SK-N-SH (cell line): ENCODE results near the gene MED14. TPM values are rescaled to one million over a fixed set of nuclear protein-coding genes. Genes with fewer than 3 reads are reported as not detected.

Experiments used
- CTCF ChIA-PET: fragments of 300-600, 350-600 bp; formaldehyde crosslinking; extraction: SDS; loops from one replicate; lab custom pipeline; 2021; lab: Yijun Ruan, JAX
- POLR2A ChIA-PET: fragments of 350-600 bp; sonication (Branson Sonifier 250); formaldehyde crosslinking; extraction: SDS; loops from one replicate; lab custom pipeline; 2020; ENCODE audit warnings: antibody characterized with exemption, inconsistent platforms; lab: Yijun Ruan, JAX
- DNase-seq: peaks from one replicate; pipeline ENCODE4 v3.0.0; 2012
- H2AFZ ChIP-seq: fragments of 200-600 bp; sonication (generic); 2 replicates; pipeline ENCODE4 v1.8.1; 2016; ENCODE audit warnings: antibody characterized with exemption, mild to moderate bottlenecking, low read depth
- H3F3A ChIP-seq: fragments of 200-600 bp; sonication (generic); replicated peaks from 2 replicates; pipeline ENCODE3; 2016; ENCODE audit warnings: antibody characterized with exemption, mild to moderate bottlenecking; ENCODE audit not compliant: insufficient read depth
- H3K27ac ChIP-seq, 2 experiments: fragments of 200-500 bp in 1 of 2; fragments of 200-600 bp in 1 of 2; sonication (Bioruptor generic) in 1 of 2; sonication (generic), shearing (Covaris generic) in 1 of 2; 2 replicates each; pipeline versions ENCODE4 v1.5.1 to v1.6.1; 2014 to 2016; ENCODE audit warnings: low read depth in 2 of 2, inconsistent platforms in 1 of 2, low read length in 1 of 2, mild to moderate bottlenecking in 1 of 2, mixed read lengths in 1 of 2
- H3K27me3 ChIP-seq: fragments of 200-600 bp; sonication (generic), shearing (Covaris generic); 2 replicates; pipeline ENCODE4 v1.6.1; 2016; ENCODE audit warnings: mixed run types; ENCODE audit not compliant: insufficient read depth
- H3K36me3 ChIP-seq, 2 experiments: fragments of 200-500 bp in 1 of 2; fragments of 200-600 bp in 1 of 2; sonication (Bioruptor generic) in 1 of 2; sonication (generic) in 1 of 2; replicated peaks in 1 of 2; 2 replicates each; pipeline versions ENCODE3 to v1.5.1; 2014 to 2016; ENCODE audit warnings: low read length in 1 of 2, mild to moderate bottlenecking in 1 of 2; ENCODE audit not compliant: insufficient read depth in 2 of 2, control insufficient read depth in 1 of 2
- H3K4me1 ChIP-seq, 2 experiments: fragments of 200-500 bp in 1 of 2; fragments of 200-600 bp in 1 of 2; sonication (Bioruptor generic) in 1 of 2; sonication (generic), shearing (Covaris generic) in 1 of 2; 2 replicates each; pipeline versions ENCODE4 v1.5.1 to v1.6.1; 2014 to 2016; ENCODE audit warnings: low read depth in 1 of 2, low read length in 1 of 2, mixed run types in 1 of 2; ENCODE audit not compliant: insufficient read depth in 2 of 2, control insufficient read depth in 1 of 2
- H3K4me2 ChIP-seq: fragments of 200-600 bp; sonication (generic), shearing (Covaris generic); 2 replicates; pipeline ENCODE4 v1.6.1; 2017; ENCODE audit warnings: mixed run types
- H3K4me3 ChIP-seq, 2 experiments: fragments of 200-500 bp in 1 of 2; fragments of 200-600 bp in 1 of 2; sonication (Bioruptor generic) in 1 of 2; sonication (generic), shearing (Covaris generic) in 1 of 2; 2 replicates each; pipeline versions ENCODE4 v1.5.1 to v1.8.1; 2014 to 2016; ENCODE audit warnings: low read depth in 2 of 2, inconsistent platforms in 1 of 2, low read length in 1 of 2, mild to moderate bottlenecking in 1 of 2, mixed read lengths in 1 of 2, moderate library complexity in 1 of 2
- H3K79me2 ChIP-seq: fragments of 200-600 bp; sonication (generic); 2 replicates; pipeline ENCODE4 v1.8.1; 2017; ENCODE audit warnings: mild to moderate bottlenecking; ENCODE audit not compliant: insufficient read depth
- H3K9ac ChIP-seq: fragments of 200-600 bp; sonication (generic); 2 replicates; pipeline ENCODE4 v1.6.1; 2017; ENCODE audit warnings: mixed run types
- H3K9me2 ChIP-seq: fragments of 200-600 bp; sonication (generic); 2 replicates; pipeline ENCODE4 v1.6.1; 2017; ENCODE audit warnings: mixed run types
- H3K9me3 ChIP-seq: fragments of 200-600 bp; sonication (generic); 2 replicates; pipeline ENCODE4 v1.6.1; 2017; ENCODE audit warnings: mixed run types, mild to moderate bottlenecking, moderate library complexity
- H4K20me1 ChIP-seq: fragments of 200-600 bp; sonication (generic); 2 replicates; pipeline ENCODE4 v1.6.1; 2017; ENCODE audit warnings: mild to moderate bottlenecking, mixed run types; ENCODE audit not compliant: insufficient read depth
- CHD2 ChIP-seq: fragments of 150-350 bp; IDR thresholded peaks from 2 replicates; pipeline ENCODE4 v1.6.1; 2018; ENCODE audit warnings: low read length; ENCODE audit not compliant: partially characterized antibody
- ELF1 ChIP-seq: IDR thresholded peaks from 2 replicates; pipeline ENCODE4 v1.4.0; 2012
- EP300 ChIP-seq, 2 experiments: IDR thresholded peaks; 2 replicates each; pipeline versions ENCODE4 v1.4.0 to v1.6.1; 2012; ENCODE audit warnings: borderline replicate concordance in 1 of 2, low read depth in 1 of 2, low read length in 1 of 2
- FOXJ3 ChIP-seq: sonication (generic); formaldehyde crosslinking; IDR thresholded peaks from 2 replicates; pipeline ENCODE4 v1.5.1; 2020; ENCODE audit warnings: mild to moderate bottlenecking, missing genetic modification reagents
- GABPA ChIP-seq: IDR thresholded peaks from 2 replicates; pipeline ENCODE4 v1.4.0; 2012; ENCODE audit warnings: low read depth, mild to moderate bottlenecking
- IRF3 ChIP-seq: fragments of 150-350 bp; IDR thresholded peaks from 2 replicates; pipeline ENCODE4 v1.6.1; 2016; ENCODE audit warnings: mild to moderate bottlenecking, low read depth, low read length
- MEF2A ChIP-seq: IDR thresholded peaks from 2 replicates; pipeline ENCODE4 v1.4.0; 2012; ENCODE audit warnings: low read depth, borderline replicate concordance
- NFIC ChIP-seq: IDR thresholded peaks from 2 replicates; pipeline ENCODE4 v1.4.0; 2012; ENCODE audit warnings: borderline replicate concordance
- NRF1 ChIP-seq: IDR thresholded peaks from 2 replicates; pipeline ENCODE4 v1.6.1; 2012; ENCODE audit warnings: low read depth, mild to moderate bottlenecking, low read length
- POLR2AphosphoS5 ChIP-seq: IDR thresholded peaks from 2 replicates; pipeline ENCODE4 v1.6.1; 2012; ENCODE audit warnings: low read depth, low read length
- RAD21 ChIP-seq: IDR thresholded peaks from 2 replicates; pipeline ENCODE4 v1.6.1; 2012; ENCODE audit warnings: mild to moderate bottlenecking, low read length
- REST ChIP-seq: IDR thresholded peaks from 2 replicates; pipeline ENCODE4 v1.6.1; 2012; ENCODE audit warnings: mild to moderate bottlenecking, low read depth, low read length, moderate library complexity
- RFX5 ChIP-seq: IDR thresholded peaks from 2 replicates; pipeline ENCODE4 v1.6.1; 2012; ENCODE audit warnings: mild to moderate bottlenecking, improper control_type of control experiment, low read length
- SIN3A ChIP-seq: IDR thresholded peaks from 2 replicates; pipeline ENCODE4 v1.6.1; 2012; ENCODE audit warnings: low read depth, mild to moderate bottlenecking, low read length, moderate library complexity, borderline replicate concordance
- SMC3 ChIP-seq: IDR thresholded peaks from 2 replicates; pipeline ENCODE4 v1.6.1; 2012; ENCODE audit warnings: low read depth, low read length, improper control_type of control experiment
- TAF1 ChIP-seq: IDR thresholded peaks from 2 replicates; pipeline ENCODE4 v1.6.1; 2012; ENCODE audit warnings: low read depth, mild to moderate bottlenecking, low read length, moderate library complexity, borderline replicate concordance
- TCF12 ChIP-seq: IDR thresholded peaks from 2 replicates; pipeline ENCODE4 v1.4.0; 2012
- TEAD4 ChIP-seq: IDR thresholded peaks from 2 replicates; pipeline ENCODE4 v1.4.0; 2012; ENCODE audit warnings: mild to moderate bottlenecking, borderline replicate concordance; ENCODE audit not compliant: insufficient read depth
- USF1 ChIP-seq: IDR thresholded peaks from 2 replicates; pipeline ENCODE4 v1.4.0; 2012; ENCODE audit warnings: low read depth, borderline replicate concordance
- YY1 ChIP-seq: IDR thresholded peaks from 2 replicates; pipeline ENCODE4 v1.4.0; 2012; ENCODE audit warnings: low read depth, mild to moderate bottlenecking
- ZBTB33 ChIP-seq: IDR thresholded peaks from 2 replicates; pipeline ENCODE4 v1.4.0; 2012; ENCODE audit warnings: low read depth, borderline replicate concordance
- WGBS: methylation state at CpG from one replicate; pipeline ENCODE4 v1.1.6; 2017; ENCODE audit warnings: low lambda C conversion rate; 5-methylcytosine and 5-hydroxymethylcytosine counted together
- polyA plus RNA-seq, 3 experiments: library from polyadenylated mRNA; depleted of rRNA; stranded (reverse); fragments of >200 nt; gene quantifications; 2 replicates each; pipeline ENCODE4 v1.2.3, GENCODE V29; 2012

The MED14 gene
- polyA plus RNA-seq, 1 of the 3 experiments (the other 2 are of a cell fraction): 24.5 TPM

GRCh38 chrX:40685362-40685918 lies 49.9 kb downstream of the MED14 start:
- TF ChIP-seq POLR2AphosphoS5 (no peak), IRF3 (no peak), EP300 (IDR thresholded peaks at IDR 0.05; ENCODE audit: borderline replicate concordance in 1 of 2, low read depth in 1 of 2, low read length in 1 of 2) (no peak), YY1 (no peak), FOXJ3 (CRISPR knock-in tag) (no peak), TAF1 (no peak), GABPA (no peak), RFX5 (no peak), TEAD4 (no peak), CHD2 (no peak), TCF12 (no peak)
- no peak for DNase-seq
- POLR2A ChIA-PET: no interaction called here
- Histone ChIP-seq H3K79me2 (no peaks in the 10 kb centered on the region), H3K27me3 (no peaks in the 10 kb centered on the region), H3F3A (peaks cover 3% of the 10 kb centered on the region), H3K4me2 (no peak overlapping the region), H2AFZ (no peak overlapping the region), H3K36me3 (peaks cover 47 to 52% of the 10 kb centered on the region in 2 experiments), H3K9ac (no peak overlapping the region), H3K4me3 (no peak overlapping the region), H3K27ac (no peak overlapping the region), H3K9me2 (no peaks in the 10 kb centered on the region), H3K4me1 (no peaks in the 10 kb centered on the region; a peak in 2 of 4 replicates), H3K9me3 (no peaks in the 10 kb centered on the region), H4K20me1 (no peaks in the 10 kb centered on the region)
- 71% methylated on average over 4 of the region's 4 CpGs for WGBS
- CTCF ChIA-PET: interaction anchor here (1.0 to 1.5 kb wide), 3 partner anchors 10 to 49 kb away, joined by 3 read pairs; no protein-coding TSS in a partner anchor

- 100% methylated on average over 1 of the region's 1 CpG for WGBS
- no peak overlapping the region for H3K4me3 ChIP-seq
- no peaks in the 10 kb centered on the region for H4K20me1 ChIP-seq
- no peaks in the 10 kb centered on the region for H3K27me3 ChIP-seq
- no peaks in the 10 kb centered on the region for H3K9me3 ChIP-seq
- ChIA-PET POLR2A (no interaction called here), CTCF (interaction anchor here (0.8 to 1.2 kb wide), 2 partner anchors 32 to 110 kb away, joined by 4 to 5 read pairs; no protein-coding TSS in a partner anchor)
- no peak overlapping the region for H3K27ac ChIP-seq
- H2AFZ ChIP-seq: no peak overlapping the region
- no peaks in the 10 kb centered on the region for H3K9me2 ChIP-seq
- no peak overlapping the region for H3K4me2 ChIP-seq
- H3K79me2 ChIP-seq: no peaks in the 10 kb centered on the region
- no peak overlapping the region for H3K9ac ChIP-seq
- no peaks in the 10 kb centered on the region; a peak in 2 of 4 replicates for H3K4me1 ChIP-seq
- DNase-seq: no peak
- H3F3A ChIP-seq: peaks cover 3% of the 10 kb centered on the region
- peaks cover 51 to 53% of the 10 kb centered on the region in 2 experiments for H3K36me3 ChIP-seq
- TF ChIP-seq MEF2A: no peak
- no peak for TF ChIP-seq SMC3
- no peak for TF ChIP-seq NRF1
- TF ChIP-seq CHD2: no peak
- no peak for TF ChIP-seq YY1
- no peak for TF ChIP-seq EP300 (IDR thresholded peaks at IDR 0.05; ENCODE audit: borderline replicate concordance in 1 of 2, low read depth in 1 of 2, low read length in 1 of 2)
- no peak for TF ChIP-seq ZBTB33
- no peak for TF ChIP-seq ELF1
- TF ChIP-seq RAD21: no peak
- no peak for TF ChIP-seq REST
- no peak for TF ChIP-seq SIN3A
- no peak for TF ChIP-seq TEAD4
- TF ChIP-seq USF1: no peak
- no peak for TF ChIP-seq NFIC
Observed at GRCh38 chrX:40684092-40684491, 51.2 kb downstream of the MED14 start.
